Upper lobe of left lung (tissue), 6 donors: ENCODE data around the gene PF4V1. TPM values are rescaled to one million over a fixed set of nuclear protein-coding genes. Genes with fewer than 3 reads are reported as not detected.

Experiments
- ATAC-seq, 2 donors: fragments of 200-7000 bp; cut with Tn5 transposase; one replicate each; pipeline ENCODE4 v1.9.1; 2022; ENCODE audit warnings: mild to moderate bottlenecking in 2 of 2, moderate library complexity in 2 of 2; ENCODE audit not compliant: low FRiP score in 2 of 2
- DNase-seq, 2 donors: peaks; one replicate each; pipeline ENCODE4 v3.0.0-alpha.2; 2019 to 2020
- H3K27ac ChIP-seq, 4 donors: fragments of 200-600 bp; sonication (generic); one replicate each; pipeline ENCODE4 v1.5.1; 2016 to 2019
- H3K27me3 ChIP-seq, 4 donors: fragments of 200-600 bp; sonication (generic); one replicate each; pipeline ENCODE4 v1.5.1; 2017 to 2019
- H3K36me3 ChIP-seq, 4 donors: fragments of 200-600 bp; sonication (generic); one replicate each; pipeline ENCODE4 v1.5.1; 2016 to 2019
- H3K4me1 ChIP-seq, 4 donors: fragments of 200-600 bp; sonication (generic); one replicate each; pipeline ENCODE4 v1.5.1; 2018 to 2019
- H3K4me3 ChIP-seq, 4 donors: fragments of 200-600 bp; sonication (generic); one replicate each; pipeline ENCODE4 v1.5.1; 2017 to 2019; ENCODE audit warnings: mild to moderate bottlenecking in 2 of 4, moderate library complexity in 1 of 4
- H3K9me3 ChIP-seq, 4 donors: fragments of 200-600 bp; sonication (generic); one replicate each; pipeline ENCODE4 v1.5.1; 2018 to 2019
- CTCF ChIP-seq, 6 experiments: fragments of 450-650 bp in 4 of 6; fragments of 200-600 bp in 2 of 6; sonication (generic) in 2 of 6; IDR thresholded peaks; one replicate each; pipeline ENCODE4 v1.5.1; 2016 to 2019; ENCODE audit warnings: antibody characterized with exemption in 6 of 6
- EP300 ChIP-seq, 4 donors: sonication (generic); formaldehyde crosslinking; IDR thresholded peaks; one replicate each; pipeline ENCODE4 v1.5.1; 2017; ENCODE audit warnings: antibody characterized with exemption in 4 of 4, control low read depth in 2 of 4
- POLR2A ChIP-seq, 4 donors: fragments of 450-650 bp; IDR thresholded peaks; one replicate each; pipeline ENCODE4 v1.5.1; 2016 to 2017; ENCODE audit warnings: antibody characterized with exemption in 4 of 4, mild to moderate bottlenecking in 2 of 4
- POLR2AphosphoS5 ChIP-seq, 2 donors: sonication (generic); formaldehyde crosslinking; IDR thresholded peaks; one replicate each; pipeline ENCODE4 v1.5.1; 2017; ENCODE audit warnings: antibody characterized with exemption in 2 of 2
- WGBS, 2 donors: methylation state at CpG; one replicate each; pipeline ENCODE4 v1.1.5; 2017 to 2018; 5-methylcytosine and 5-hydroxymethylcytosine counted together
- total RNA-seq, 6 donors: library from RNA; depleted of rRNA in 4 of 6; stranded (reverse); fragments of >200 nt in 4 of 6; gene quantifications; one replicate each; pipeline versions ENCODE4 v1.1.0 to v1.2.1, GENCODE V29; 2016 to 2021
- donor health status: DM: no; HTN: no; CAD: no; lungs with moderate emphysema.
- donor health status: DM: no; HTN: yes; CAD: no; lungs with severe emphysema.

The PF4V1 gene
- total RNA-seq, 6 donors from 2014 or later, result not detected

- H3K4me3 ChIP-seq, result no peak overlapping the region
- H3K9me3 ChIP-seq, result no peaks in the 10 kb centered on the region
- H3K27ac ChIP-seq, result no peak overlapping the region
- H3K4me1 ChIP-seq, result peaks cover 0 to 4% (median 3%) of the 10 kb centered on the region in 4 donors
- H3K36me3 ChIP-seq, result no peaks in the 10 kb centered on the region
- DNase-seq (no peak), ATAC-seq (peak in 1 of 2 donors; percentile 67)
- H3K27me3 ChIP-seq, result no peaks in the 10 kb centered on the region
- TF ChIP-seq POLR2AphosphoS5 (IDR thresholded peaks at IDR 0.05) (no peak), POLR2A (IDR thresholded peaks at IDR 0.05) (no peak), EP300 (IDR thresholded peaks at IDR 0.05) (no peak)
Measured at GRCh38 chr4:73859614-73860088, 6.6 kb downstream of the PF4V1 start.

- no peaks in the 10 kb centered on the region for H3K27me3 ChIP-seq
- H3K36me3 ChIP-seq, result no peaks in the 10 kb centered on the region
- WGBS, 2 donors, result 51 to 60% methylated on average over 4 of the region's 4 CpGs
- H3K9me3 ChIP-seq, result no peaks in the 10 kb centered on the region
- peaks cover 0 to 4% (median 3%) of the 10 kb centered on the region in 4 donors for H3K4me1 ChIP-seq
- no peak overlapping the region for H3K4me3 ChIP-seq
- no peak overlapping the region for H3K27ac ChIP-seq
- DNase-seq (no peak), ATAC-seq (no peak)
- no peak for TF ChIP-seq EP300 (IDR thresholded peaks at IDR 0.05)
- TF ChIP-seq POLR2AphosphoS5 (IDR thresholded peaks at IDR 0.05), result no peak
- TF ChIP-seq CTCF (IDR thresholded peaks at IDR 0.05), result no peak
- no peak for TF ChIP-seq POLR2A (IDR thresholded peaks at IDR 0.05)
Measured at GRCh38 chr4:73860181-73860580, 7.1 kb downstream of the PF4V1 start.

GRCh38 chr4:73860917-73861316 is 7.8 kb downstream of the PF4V1 start:
- DNase-seq (no peak), ATAC-seq (no peak)
- Histone ChIP-seq H3K4me3 (no peak overlapping the region), H3K4me1 (peaks cover 0 to 4% (median 3%) of the 10 kb centered on the region in 4 donors), H3K27ac (no peak overlapping the region), H3K27me3 (no peaks in the 10 kb centered on the region), H3K36me3 (no peaks in the 10 kb centered on the region), H3K9me3 (no peaks in the 10 kb centered on the region)
- TF ChIP-seq CTCF (IDR thresholded peaks at IDR 0.05), result no peak
- TF ChIP-seq EP300 (IDR thresholded peaks at IDR 0.05), result no peak
- TF ChIP-seq POLR2A (IDR thresholded peaks at IDR 0.05), result no peak
- WGBS, 2 donors, result 75 to 78% methylated on average over 3 of the region's 3 CpGs

- no peak overlapping the region for H3K27ac ChIP-seq
- WGBS, 2 donors, result 85 to 96% methylated on average over 1 of the region's 1 CpG
Measured at GRCh38 chr4:73862322-73862721, 9.2 kb downstream of the PF4V1 start.

GRCh38 chr4:73864365-73864764 is 11.3 kb downstream of the PF4V1 start:
- peaks cover 8 to 20% (median 12%) of the 10 kb centered on the region in 4 donors for H3K4me1 ChIP-seq
- WGBS, 2 donors, result 76 to 81% methylated on average over 2 of the region's 2 CpGs
- TF ChIP-seq CTCF (IDR thresholded peaks at IDR 0.05) (peak in 2 of 6 experiments; percentile 14 to 26), EP300 (IDR thresholded peaks at IDR 0.05) (no peak)
- DNase-seq (no peak), ATAC-seq (no peak)
- no peak overlapping the region for H3K4me3 ChIP-seq
- H3K36me3 ChIP-seq, result no peaks in the 10 kb centered on the region
- H3K9me3 ChIP-seq, result no peaks in the 10 kb centered on the region
- H3K27me3 ChIP-seq, result no peaks in the 10 kb centered on the region
- no peak overlapping the region for H3K27ac ChIP-seq

More at GRCh38 chr4:73862322-73862721, 9.2 kb downstream of the PF4V1 start:
- H3K4me3 ChIP-seq, result no peak overlapping the region
- DNase-seq, result no peak
- peaks cover 0 to 4% (median 3%) of the 10 kb centered on the region in 4 donors for H3K4me1 ChIP-seq
- TF ChIP-seq EP300 (IDR thresholded peaks at IDR 0.05), result no peak
- ATAC-seq, result no peak
- no peaks in the 10 kb centered on the region for H3K9me3 ChIP-seq
- H3K36me3 ChIP-seq, result no peaks in the 10 kb centered on the region
- no peaks in the 10 kb centered on the region for H3K27me3 ChIP-seq

- Histone ChIP-seq H3K36me3 (no peaks in the 10 kb centered on the region), H3K9me3 (no peaks in the 10 kb centered on the region), H3K4me1 (peaks cover 12 to 23% (median 18%) of the 10 kb centered on the region in 4 donors), H3K27ac (no peak overlapping the region), H3K4me3 (no peak overlapping the region), H3K27me3 (no peaks in the 10 kb centered on the region)
- no peak for DNase-seq
- TF ChIP-seq POLR2A (IDR thresholded peaks at IDR 0.05), result no peak
- no peak for TF ChIP-seq POLR2AphosphoS5 (IDR thresholded peaks at IDR 0.05)
- no peak for TF ChIP-seq EP300 (IDR thresholded peaks at IDR 0.05)
- no peak for TF ChIP-seq CTCF (IDR thresholded peaks at IDR 0.05)
- 80 to 82% methylated on average over 8 of the region's 8 CpGs for WGBS, 2 donors
- no peak for ATAC-seq
Measured at GRCh38 chr4:73864961-73865360, 11.9 kb downstream of the PF4V1 start.
